Karpas-422 (cell line): ENCODE data around the gene SEC63. TPM values are rescaled to one million over a fixed set of nuclear protein-coding genes. Genes with fewer than 3 reads are reported as not detected.

ENCODE experiments used
- DNase-seq: peaks from one replicate; pipeline ENCODE4 v3.0.0-alpha.2; 2015
- H2AFZ ChIP-seq: fragments of 200-600 bp; sonication (generic); 2 replicates; pipeline ENCODE4 v1.6.1; 2014; ENCODE audit warnings: antibody characterized with exemption, low read length, mixed read lengths
- H3K27ac ChIP-seq: fragments of 200-600 bp; sonication (generic); 2 replicates; pipeline ENCODE4 v1.5.1; 2014; ENCODE audit warnings: mild to moderate bottlenecking, low read length, moderate library complexity
- H3K27me3 ChIP-seq: fragments of 200-600 bp; sonication (generic); 2 replicates; pipeline ENCODE4 v1.6.1; 2014; ENCODE audit warnings: low read length, mixed read lengths
- H3K36me3 ChIP-seq: fragments of 200-600 bp; sonication (generic); 2 replicates; pipeline ENCODE4 v1.6.1; 2014; ENCODE audit warnings: low read length, mixed read lengths; ENCODE audit not compliant: insufficient read depth
- H3K4me1 ChIP-seq: fragments of 200-600 bp; sonication (generic); 2 replicates; pipeline ENCODE4 v1.6.1; 2014; ENCODE audit warnings: mild to moderate bottlenecking, low read length, mixed read lengths
- H3K4me2 ChIP-seq: fragments of 200-600 bp; sonication (generic); 2 replicates; pipeline ENCODE4 v1.6.1; 2014; ENCODE audit warnings: low read length, low read depth, mild to moderate bottlenecking; ENCODE audit not compliant: poor library complexity, severe bottlenecking
- H3K4me3 ChIP-seq: fragments of 200-600 bp; sonication (generic); 2 replicates; pipeline ENCODE4 v1.5.1; 2014; ENCODE audit warnings: mild to moderate bottlenecking, antibody characterized with exemption, low read length, mixed read lengths
- H3K79me2 ChIP-seq: fragments of 200-600 bp; sonication (generic); 2 replicates; pipeline ENCODE4 v1.6.1; 2014; ENCODE audit warnings: mild to moderate bottlenecking, low read length, mixed read lengths
- H3K9ac ChIP-seq: fragments of 200-600 bp; sonication (generic); 2 replicates; pipeline ENCODE4 v1.6.0; 2014; ENCODE audit warnings: low read length
- H3K9me2 ChIP-seq: fragments of 200-600 bp; sonication (generic), shearing (Covaris generic); replicated peaks from 2 replicates; pipeline ENCODE4 v1.6.0; 2014; ENCODE audit warnings: mild to moderate bottlenecking, low read length, moderate library complexity; ENCODE audit not compliant: insufficient read depth
- H3K9me3 ChIP-seq: fragments of 300-700, 200-600 bp; sonication (generic); 2 replicates; pipeline ENCODE4 v1.6.1; 2014; ENCODE audit warnings: low read length, mixed read lengths
- H4K20me1 ChIP-seq: fragments of 200-600 bp; sonication (generic); 2 replicates; pipeline ENCODE4 v1.6.1; 2014; ENCODE audit warnings: mild to moderate bottlenecking, antibody characterized with exemption, low read length, low read depth; ENCODE audit not compliant: insufficient read depth
- total RNA-seq: library from RNA; depleted of rRNA; stranded (reverse); fragments of >200 nt; shearing (Covaris generic); gene quantifications from 2 replicates; pipeline ENCODE4 v1.2.3, GENCODE V29; 2014; ENCODE audit warnings: low replicate concordance

SEC63 gene
- total RNA-seq, 1 experiment from 2014 or later: 46.0 TPM

DNA sequence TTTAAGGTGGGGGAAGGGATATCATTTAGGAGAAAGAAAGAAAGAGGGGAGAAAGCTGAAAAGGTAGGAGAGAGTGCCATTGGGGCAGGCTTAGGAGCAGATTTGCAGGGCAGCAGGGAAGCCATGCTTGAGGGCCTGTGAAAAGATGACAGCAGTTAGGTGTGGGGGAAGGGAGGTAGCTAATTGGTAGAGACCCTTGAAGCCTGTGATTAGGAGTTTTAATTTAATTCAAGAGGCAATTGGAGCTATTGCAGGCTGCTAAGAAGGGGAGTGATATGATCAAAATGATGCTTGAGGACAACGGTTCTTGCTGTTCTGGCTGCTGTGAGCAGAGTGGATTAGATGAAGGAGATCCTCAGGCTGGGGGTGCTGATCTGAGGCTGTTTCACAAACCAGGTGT lies 24.5 kb upstream of the SEC63 start:
- no peak for DNase-seq
- H3K9me2 ChIP-seq: no peaks in the 10 kb centered on the region
- H2AFZ ChIP-seq: no peak overlapping the region
- H3K36me3 ChIP-seq: no peaks in the 10 kb centered on the region
- H3K4me2 ChIP-seq: no peak overlapping the region
- H3K4me1 ChIP-seq: no peaks in the 10 kb centered on the region
- H3K27me3 ChIP-seq: no peaks in the 10 kb centered on the region
- no peak overlapping the region for H3K27ac ChIP-seq
- H3K9me3 ChIP-seq: no peaks in the 10 kb centered on the region
- no peak overlapping the region for H3K9ac ChIP-seq
- H4K20me1 ChIP-seq: no peaks in the 10 kb centered on the region
- H3K4me3 ChIP-seq: no peak overlapping the region
- H3K79me2 ChIP-seq: no peaks in the 10 kb centered on the region

DNA sequence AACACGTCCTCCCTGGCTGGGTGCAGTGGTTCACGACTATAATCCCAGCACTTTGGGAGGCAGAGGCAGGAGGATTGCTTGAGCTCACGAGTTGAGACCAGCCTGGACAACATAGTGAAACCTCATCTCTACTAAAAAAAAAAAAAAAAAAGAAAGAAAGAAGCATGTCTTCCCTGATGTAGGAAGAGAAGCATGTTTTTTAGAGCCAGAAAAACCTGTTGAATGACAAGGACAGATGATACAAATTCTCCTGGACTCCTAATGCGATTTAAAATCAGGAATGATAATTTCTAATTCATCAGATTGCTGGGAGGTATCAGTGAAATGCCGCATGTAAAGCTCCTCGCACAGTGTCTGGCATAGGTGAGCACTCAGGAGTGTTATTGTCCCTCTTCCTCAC lies 23.7 kb upstream of the SEC63 start:
- Histone ChIP-seq H3K9me3 (no peaks in the 10 kb centered on the region), H3K4me2 (no peak overlapping the region), H3K4me3 (no peak overlapping the region), H3K27me3 (no peaks in the 10 kb centered on the region), H3K27ac (no peak overlapping the region), H3K9me2 (no peaks in the 10 kb centered on the region), H3K9ac (no peak overlapping the region), H3K4me1 (no peaks in the 10 kb centered on the region), H3K79me2 (no peaks in the 10 kb centered on the region), H2AFZ (no peak overlapping the region), H4K20me1 (no peaks in the 10 kb centered on the region), H3K36me3 (no peaks in the 10 kb centered on the region)
- DNase-seq: no peak

DNA sequence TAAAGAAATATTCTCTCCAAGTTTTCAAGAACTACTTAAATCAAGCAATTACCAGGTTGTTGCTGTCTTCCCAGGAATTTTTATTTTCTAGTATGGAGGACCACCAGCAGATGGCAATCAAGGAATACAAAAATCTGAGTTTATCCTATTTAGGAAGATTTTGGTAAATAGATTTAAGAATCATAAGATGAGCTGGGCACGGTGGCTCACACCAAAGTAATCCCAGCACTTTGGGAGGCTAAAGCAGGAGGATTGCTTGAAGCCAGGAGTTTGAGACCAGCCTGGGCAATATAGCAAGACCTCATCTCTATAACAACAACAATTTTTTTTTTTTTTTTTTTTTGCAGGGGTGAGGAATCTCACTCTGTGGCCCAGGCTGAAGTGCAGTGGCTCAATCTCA lies 19.3 kb upstream of the SEC63 start:
- Histone ChIP-seq H3K27ac (no peak overlapping the region), H2AFZ (no peak overlapping the region), H3K4me3 (no peak overlapping the region), H3K27me3 (no peaks in the 10 kb centered on the region), H3K79me2 (no peaks in the 10 kb centered on the region), H3K4me1 (no peaks in the 10 kb centered on the region), H3K4me2 (no peak overlapping the region), H4K20me1 (no peaks in the 10 kb centered on the region), H3K36me3 (no peaks in the 10 kb centered on the region), H3K9me2 (no peaks in the 10 kb centered on the region), H3K9me3 (no peaks in the 10 kb centered on the region), H3K9ac (no peak overlapping the region)
- DNase-seq: no peak

GRCh38 chr6:107976155-107976783 lies 18.3 kb upstream of the SEC63 start:
- H2AFZ ChIP-seq: no peak overlapping the region
- H3K4me1 ChIP-seq: no peaks in the 10 kb centered on the region
- no peaks in the 10 kb centered on the region for H3K27me3 ChIP-seq
- no peaks in the 10 kb centered on the region for H3K36me3 ChIP-seq
- no peaks in the 10 kb centered on the region for H3K79me2 ChIP-seq
- H3K9me2 ChIP-seq: no peaks in the 10 kb centered on the region
- no peaks in the 10 kb centered on the region for H3K9me3 ChIP-seq
- no peak overlapping the region for H3K27ac ChIP-seq
- H4K20me1 ChIP-seq: no peaks in the 10 kb centered on the region
- no peak for DNase-seq
- no peak overlapping the region for H3K4me2 ChIP-seq
- H3K9ac ChIP-seq: no peak overlapping the region
- H3K4me3 ChIP-seq: no peak overlapping the region

DNA sequence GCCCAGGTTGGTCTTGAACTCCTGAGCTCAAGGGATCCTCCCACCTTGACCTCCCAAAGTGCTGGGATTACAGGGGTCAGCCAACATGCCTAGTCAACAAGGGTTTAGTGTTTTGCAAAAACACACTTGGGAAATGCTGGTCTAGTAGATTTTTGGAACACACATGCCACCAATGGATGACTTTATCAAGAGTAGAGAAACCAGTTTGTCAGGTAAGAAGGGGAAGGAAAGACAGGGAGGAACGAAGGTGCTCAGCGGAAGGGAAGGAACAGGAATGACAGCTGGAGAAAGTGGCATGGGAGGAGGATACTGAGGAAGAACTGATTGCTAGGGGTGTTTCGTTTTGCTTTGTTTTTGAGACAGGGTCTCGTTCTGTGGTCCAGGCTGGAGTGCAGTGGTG lies 15.6 kb upstream of the SEC63 start:
- no peaks in the 10 kb centered on the region for H3K9me2 ChIP-seq

GRCh38 chr6:107972413-107973096 lies 14.5 kb upstream of the SEC63 start:
- H4K20me1 ChIP-seq: no peaks in the 10 kb centered on the region
- H3K9me3 ChIP-seq: no peaks in the 10 kb centered on the region
- H3K27ac ChIP-seq: no peak overlapping the region
- H3K4me2 ChIP-seq: no peak overlapping the region
- no peaks in the 10 kb centered on the region for H3K9me2 ChIP-seq
- H3K9ac ChIP-seq: no peak overlapping the region
- no peaks in the 10 kb centered on the region for H3K4me1 ChIP-seq
- H3K79me2 ChIP-seq: no peaks in the 10 kb centered on the region
- no peaks in the 10 kb centered on the region for H3K27me3 ChIP-seq
- DNase-seq: no peak
- H2AFZ ChIP-seq: no peak overlapping the region
- H3K36me3 ChIP-seq: no peaks in the 10 kb centered on the region
- no peak overlapping the region for H3K4me3 ChIP-seq

More for the DNA sequence above, 15.6 kb upstream of the SEC63 start:
- Histone ChIP-seq H4K20me1 (no peaks in the 10 kb centered on the region), H2AFZ (no peak overlapping the region), H3K27me3 (no peaks in the 10 kb centered on the region), H3K79me2 (no peaks in the 10 kb centered on the region), H3K9me3 (no peaks in the 10 kb centered on the region), H3K9ac (no peak overlapping the region), H3K4me3 (no peak overlapping the region), H3K4me1 (no peaks in the 10 kb centered on the region), H3K4me2 (no peak overlapping the region), H3K36me3 (no peaks in the 10 kb centered on the region), H3K27ac (no peak overlapping the region)
- no peak for DNase-seq

DNA sequence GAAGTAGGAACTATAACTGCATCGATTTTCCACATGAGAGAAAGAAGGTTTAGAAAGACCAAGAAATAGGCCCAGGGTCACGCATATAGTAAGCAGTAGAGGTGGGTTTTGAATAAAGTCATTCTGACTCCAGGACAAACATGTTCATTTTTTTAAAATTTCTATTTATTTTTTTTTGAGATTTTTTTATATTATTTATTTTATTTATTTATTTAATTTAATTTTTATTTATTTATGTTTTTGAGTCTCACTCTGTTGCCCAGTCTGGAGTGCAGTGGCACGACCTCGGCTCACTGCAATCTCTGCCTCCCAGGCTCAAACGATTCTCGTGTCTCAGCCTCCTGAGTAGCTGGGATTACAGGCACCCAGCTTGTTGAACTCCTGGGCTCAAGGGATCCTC lies 13.2 kb upstream of the SEC63 start:
- no peak overlapping the region for H2AFZ ChIP-seq
- DNase-seq: no peak
- H3K27me3 ChIP-seq: no peaks in the 10 kb centered on the region
- H3K4me3 ChIP-seq: no peak overlapping the region
- no peaks in the 10 kb centered on the region for H4K20me1 ChIP-seq
- H3K36me3 ChIP-seq: no peaks in the 10 kb centered on the region
- H3K9ac ChIP-seq: no peak overlapping the region
- no peaks in the 10 kb centered on the region for H3K79me2 ChIP-seq
- H3K4me2 ChIP-seq: no peak overlapping the region
- H3K9me3 ChIP-seq: no peaks in the 10 kb centered on the region
- no peak overlapping the region for H3K27ac ChIP-seq
- no peaks in the 10 kb centered on the region for H3K9me2 ChIP-seq
- no peaks in the 10 kb centered on the region for H3K4me1 ChIP-seq

DNA sequence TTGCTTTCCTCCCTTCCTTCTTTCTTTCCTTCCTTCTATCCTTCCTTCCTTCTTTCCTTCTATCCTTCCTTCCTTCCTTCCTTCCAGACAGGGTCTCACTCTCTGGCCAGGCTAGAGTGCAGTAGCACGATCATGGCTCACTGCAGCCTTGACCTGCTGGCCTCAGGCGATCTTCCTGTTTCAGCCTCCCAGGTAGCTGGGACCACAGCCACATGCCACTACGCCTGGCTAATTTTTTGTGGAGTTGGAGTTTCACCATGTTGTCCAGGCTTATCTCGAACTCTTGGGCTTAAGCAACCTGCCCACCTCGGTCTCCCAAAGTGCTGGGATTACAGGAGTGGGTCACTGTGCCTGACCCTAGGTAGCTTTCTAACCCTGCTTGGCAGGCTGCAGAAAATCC lies 12.2 kb upstream of the SEC63 start:
- Histone ChIP-seq H2AFZ (no peak overlapping the region), H3K79me2 (no peaks in the 10 kb centered on the region), H3K9me3 (no peaks in the 10 kb centered on the region), H3K9me2 (no peaks in the 10 kb centered on the region), H3K4me1 (no peaks in the 10 kb centered on the region), H4K20me1 (no peaks in the 10 kb centered on the region), H3K4me3 (no peak overlapping the region), H3K36me3 (no peaks in the 10 kb centered on the region), H3K27me3 (no peaks in the 10 kb centered on the region), H3K9ac (no peak overlapping the region), H3K4me2 (no peak overlapping the region), H3K27ac (no peak overlapping the region)
- no peak for DNase-seq
